H9 (cell line): ENCODE data around the gene MAST2. TPM values are rescaled to one million over a fixed set of nuclear protein-coding genes. Genes with fewer than 3 reads are reported as not detected.

Source experiments
- DNase-seq: peaks from one replicate; pipeline ENCODE4 v3.0.0-alpha.2; 2017
- H2AFZ ChIP-seq: one replicate; pipeline ENCODE4 v1.6.1; 2013; ENCODE audit warnings: mild to moderate bottlenecking, low read length, control low read depth, moderate library complexity
- H2AK5ac ChIP-seq: 2 replicates; pipeline ENCODE4 v1.6.1; 2013; ENCODE audit warnings: low read length, control low read depth, mixed read lengths; ENCODE audit not compliant: insufficient read length
- H2BK120ac ChIP-seq: one replicate; pipeline ENCODE4 v1.6.1; 2013; ENCODE audit warnings: low read depth, mild to moderate bottlenecking, low read length, control low read depth, inconsistent platforms; ENCODE audit not compliant: poor library complexity, severe bottlenecking
- H2BK12ac ChIP-seq: 2 replicates; pipeline ENCODE4 v1.6.1; 2013; ENCODE audit warnings: low read length, control low read depth, mixed read lengths, low read depth; ENCODE audit not compliant: insufficient read length
- H2BK15ac ChIP-seq: 2 replicates; pipeline ENCODE4 v1.6.1; 2013; ENCODE audit warnings: low read depth, low read length, control low read depth
- H2BK20ac ChIP-seq: one replicate; pipeline ENCODE4 v1.6.1; 2013; ENCODE audit warnings: low read depth, mild to moderate bottlenecking, low read length, control low read depth, inconsistent platforms; ENCODE audit not compliant: poor library complexity, severe bottlenecking
- H2BK5ac ChIP-seq: 2 replicates; pipeline ENCODE4 v1.6.1; 2013; ENCODE audit warnings: low read length, control low read depth, mixed read lengths; ENCODE audit not compliant: insufficient read length
- H3K14ac ChIP-seq: 2 replicates; pipeline ENCODE4 v1.6.1; 2013; ENCODE audit warnings: low read length, control low read depth; ENCODE audit not compliant: insufficient read depth
- H3K18ac ChIP-seq: 2 replicates; pipeline ENCODE4 v1.6.1; 2013; ENCODE audit warnings: low read depth, mild to moderate bottlenecking, mixed read lengths, low read length, control low read depth; ENCODE audit not compliant: insufficient read length
- H3K23ac ChIP-seq: 2 replicates; pipeline ENCODE4 v1.6.1; 2013; ENCODE audit warnings: low read length, control low read depth, mixed read lengths, low read depth; ENCODE audit not compliant: insufficient read length
- H3K23me2 ChIP-seq: 2 replicates; pipeline ENCODE4 v1.6.1; 2013; ENCODE audit warnings: low read depth, mild to moderate bottlenecking, mixed read lengths, low read length, control low read depth; ENCODE audit not compliant: insufficient read length, poor library complexity, severe bottlenecking
- H3K27ac ChIP-seq: 2 replicates; pipeline ENCODE4 v1.5.1; 2013; ENCODE audit warnings: low read length, control low read depth, mixed read lengths, low read depth; ENCODE audit not compliant: insufficient read length
- H3K27me3 ChIP-seq: 2 replicates; pipeline ENCODE4 v1.6.1; 2013; ENCODE audit warnings: low read length, control low read depth, inconsistent platforms; ENCODE audit not compliant: insufficient read depth
- H3K4ac ChIP-seq: 2 replicates; pipeline ENCODE4 v1.6.1; 2013; ENCODE audit warnings: low read depth, mild to moderate bottlenecking, control low read depth, inconsistent platforms, low read length, moderate library complexity
- H3K4me1 ChIP-seq: 2 replicates; pipeline ENCODE4 v1.6.1; 2013; ENCODE audit warnings: low read length, control low read depth, inconsistent platforms; ENCODE audit not compliant: insufficient read depth
- H3K4me2 ChIP-seq: 2 replicates; pipeline ENCODE4 v1.6.1; 2013; ENCODE audit warnings: low read length, control low read depth, mixed read lengths; ENCODE audit not compliant: insufficient read length, insufficient read depth
- H3K56ac ChIP-seq: 2 replicates; pipeline ENCODE4 v1.6.1; 2013; ENCODE audit warnings: low read depth, mild to moderate bottlenecking, mixed read lengths, low read length, control low read depth; ENCODE audit not compliant: insufficient read length
- H3K79me1 ChIP-seq: 2 replicates; pipeline ENCODE4 v1.6.1; 2013; ENCODE audit warnings: low read depth, mild to moderate bottlenecking, moderate library complexity, low read length, control low read depth, inconsistent platforms; ENCODE audit not compliant: insufficient read depth, poor library complexity, severe bottlenecking
- H3K79me2 ChIP-seq: 2 replicates; pipeline ENCODE4 v1.6.1; 2013; ENCODE audit warnings: low read length, control low read depth, inconsistent platforms; ENCODE audit not compliant: insufficient read depth
- H3K9ac ChIP-seq: 2 replicates; pipeline ENCODE4 v1.6.1; 2013; ENCODE audit warnings: low read length, control low read depth, mixed read lengths; ENCODE audit not compliant: insufficient read length; ENCODE audit errors: extremely low read depth
- H3K9me3 ChIP-seq: one replicate; pipeline ENCODE4 v1.6.1; 2013; ENCODE audit warnings: low read depth, low read length, inconsistent platforms; ENCODE audit not compliant: control insufficient read depth
- H3T11ph ChIP-seq: one replicate; pipeline ENCODE4 v1.6.1; 2013; ENCODE audit warnings: mild to moderate bottlenecking, low read length, control low read depth, inconsistent platforms
- H4K20me1 ChIP-seq: one replicate; pipeline ENCODE4 v1.6.1; 2013; ENCODE audit not compliant: control insufficient read depth, insufficient read length, insufficient read depth
- H4K5ac ChIP-seq: 2 replicates; pipeline ENCODE4 v1.6.1; 2013; ENCODE audit warnings: low read depth, mild to moderate bottlenecking, mixed read lengths, low read length, control low read depth; ENCODE audit not compliant: insufficient read length
- H4K8ac ChIP-seq: replicated peaks from 2 replicates; pipeline ENCODE4 v1.6.1; 2013; ENCODE audit warnings: low read length, control low read depth, mixed read lengths, low read depth; ENCODE audit not compliant: insufficient read length
- H4K91ac ChIP-seq: 2 replicates; pipeline ENCODE4 v1.6.1; 2013; ENCODE audit warnings: low read depth, mild to moderate bottlenecking, moderate library complexity, mixed read lengths, low read length, control low read depth; ENCODE audit not compliant: insufficient read length
- H3K27ac Mint-ChIP-seq, 3 experiments: 2 replicates in 2 of 3; 3 replicates in 1 of 3; pipeline ENCODE4 v1.8.0; 2020 to 2021; ENCODE audit warnings: mixed read lengths in 3 of 3, mild to moderate bottlenecking in 1 of 3, moderate library complexity in 1 of 3
- H3K27me3 Mint-ChIP-seq: 2 replicates; pipeline ENCODE4 v1.8.0; 2021; ENCODE audit warnings: low read depth, mild to moderate bottlenecking, moderate library complexity, mixed read lengths
- H3K36me3 Mint-ChIP-seq, 3 experiments: 2 replicates in 2 of 3; 3 replicates in 1 of 3; pipeline ENCODE4 v1.8.0; 2020 to 2021; ENCODE audit warnings: low read depth in 3 of 3, mixed read lengths in 3 of 3; ENCODE audit not compliant: insufficient read depth in 1 of 3
- H3K4me1 Mint-ChIP-seq, 2 experiments: 2 replicates each; pipeline ENCODE4 v1.8.0; 2020; ENCODE audit warnings: mixed read lengths in 2 of 2
- H3K4me3 Mint-ChIP-seq, 2 experiments: 2 replicates in 1 of 2; 3 replicates in 1 of 2; pipeline ENCODE4 v1.8.0; 2020 to 2021; ENCODE audit warnings: mild to moderate bottlenecking in 2 of 2, mixed read lengths in 2 of 2, moderate library complexity in 1 of 2
- H3K9me3 Mint-ChIP-seq, 2 experiments: 2 replicates in 1 of 2; 3 replicates in 1 of 2; pipeline ENCODE4 v1.8.0; 2020; ENCODE audit warnings: mild to moderate bottlenecking in 2 of 2, mixed read lengths in 2 of 2, moderate library complexity in 1 of 2
- WGBS: extraction: QIAGEN DNeasy Blood & Tissue Kit; methylation state at CpG from one replicate; pipeline ENCODE4 v1.1.7; 2013; ENCODE audit warnings: missing lambda C conversion rate, low lambda C conversion rate, mixed read lengths; ENCODE audit not compliant: insufficient read length; ENCODE audit errors: extremely low coverage; 5-methylcytosine and 5-hydroxymethylcytosine counted together
- total RNA-seq: library from RNA; stranded (reverse); gene quantifications from 2 replicates; pipeline ENCODE4 v1.2.1, GENCODE V29; 2021
- TF ChIP-seq, protein P1 (sequence below): fragments of 200-600 bp; sonication (generic); conservative IDR thresholded peaks from 3 replicates; pipeline ENCODE4 v1.8.0; 2021; ENCODE audit warnings: antibody characterized with exemption, mild to moderate bottlenecking

Gene MAST2
- total RNA-seq, 1 experiment from 2014 or later: 28.8 TPM

DNA sequence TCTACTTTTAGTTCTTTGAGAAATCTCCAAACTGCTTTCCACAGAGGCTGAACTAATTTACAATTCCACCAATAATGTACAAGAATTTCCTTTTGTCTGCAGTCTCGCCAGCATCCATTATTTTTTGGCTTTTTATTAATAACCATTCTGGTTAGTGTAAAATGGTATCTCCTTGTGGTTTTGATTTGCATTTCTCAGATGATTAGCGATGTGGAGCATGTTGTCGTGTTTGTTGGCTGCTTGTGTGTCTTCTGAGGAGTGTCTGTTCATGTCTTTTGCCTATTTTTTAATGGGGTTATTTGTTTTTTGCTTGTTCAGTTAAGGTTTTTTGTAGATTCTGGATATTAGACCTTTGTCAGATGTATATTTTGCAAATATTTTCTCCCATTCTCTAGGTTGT, 131.5 kb downstream of the MAST2 start:
- H3K36me3 Mint-ChIP-seq: peaks cover 0 to 4% (median 0%) of the 10 kb centered on the region in 3 experiments; a peak in 1 of 7 replicates
- H2BK120ac ChIP-seq: no peak overlapping the region
- H3K4me1 ChIP-seq: peaks cover 8% of the 10 kb centered on the region; the same call in 1 of the 2 replicates
- no peak overlapping the region for H3K4me3 Mint-ChIP-seq
- no peak overlapping the region for H3K23ac ChIP-seq
- H3K79me1 ChIP-seq: no peaks in the 10 kb centered on the region
- H3T11ph ChIP-seq: no peak overlapping the region
- H3K14ac ChIP-seq: no peak overlapping the region
- H4K8ac ChIP-seq: no peak overlapping the region
- H2BK20ac ChIP-seq: no peak overlapping the region
- no peaks in the 10 kb centered on the region for H3K9me3 Mint-ChIP-seq
- H3K4ac ChIP-seq: no peak overlapping the region
- H3K9me3 ChIP-seq: no peaks in the 10 kb centered on the region
- H3K27me3 Mint-ChIP-seq: no peaks in the 10 kb centered on the region
- H4K91ac ChIP-seq: no peak overlapping the region
- H3K23me2 ChIP-seq: no peaks in the 10 kb centered on the region
- no peaks in the 10 kb centered on the region; the same call in 1 of the 2 replicates for H3K79me2 ChIP-seq
- no CpG with 5 or more reads among the region's 3 CpGs for WGBS
- no peak overlapping the region for H2BK15ac ChIP-seq
- H3K9ac ChIP-seq: no peak overlapping the region
- TF ChIP-seq, protein P1, sequence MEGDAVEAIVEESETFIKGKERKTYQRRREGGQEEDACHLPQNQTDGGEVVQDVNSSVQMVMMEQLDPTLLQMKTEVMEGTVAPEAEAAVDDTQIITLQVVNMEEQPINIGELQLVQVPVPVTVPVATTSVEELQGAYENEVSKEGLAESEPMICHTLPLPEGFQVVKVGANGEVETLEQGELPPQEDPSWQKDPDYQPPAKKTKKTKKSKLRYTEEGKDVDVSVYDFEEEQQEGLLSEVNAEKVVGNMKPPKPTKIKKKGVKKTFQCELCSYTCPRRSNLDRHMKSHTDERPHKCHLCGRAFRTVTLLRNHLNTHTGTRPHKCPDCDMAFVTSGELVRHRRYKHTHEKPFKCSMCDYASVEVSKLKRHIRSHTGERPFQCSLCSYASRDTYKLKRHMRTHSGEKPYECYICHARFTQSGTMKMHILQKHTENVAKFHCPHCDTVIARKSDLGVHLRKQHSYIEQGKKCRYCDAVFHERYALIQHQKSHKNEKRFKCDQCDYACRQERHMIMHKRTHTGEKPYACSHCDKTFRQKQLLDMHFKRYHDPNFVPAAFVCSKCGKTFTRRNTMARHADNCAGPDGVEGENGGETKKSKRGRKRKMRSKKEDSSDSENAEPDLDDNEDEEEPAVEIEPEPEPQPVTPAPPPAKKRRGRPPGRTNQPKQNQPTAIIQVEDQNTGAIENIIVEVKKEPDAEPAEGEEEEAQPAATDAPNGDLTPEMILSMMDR: no peak
- H2BK12ac ChIP-seq: no peak overlapping the region
- no peak overlapping the region for H3K4me2 ChIP-seq
- H3K27ac Mint-ChIP-seq: peak overlapping the region in 1 of 3 experiments; percentile 0; a peak in 2 of 7 replicates
- peaks cover 27 to 31% of the 10 kb centered on the region in 2 experiments for H3K4me1 Mint-ChIP-seq
- DNase-seq: no peak
- H3K27ac ChIP-seq: no peak overlapping the region
- no peak overlapping the region for H3K18ac ChIP-seq
- H3K56ac ChIP-seq: no peak overlapping the region
- no peak overlapping the region for H4K5ac ChIP-seq
- H2AK5ac ChIP-seq: no peak overlapping the region
- no peak overlapping the region for H2AFZ ChIP-seq
- H2BK5ac ChIP-seq: no peak overlapping the region
- H3K27me3 ChIP-seq: no peaks in the 10 kb centered on the region
- no peaks in the 10 kb centered on the region for H4K20me1 ChIP-seq
